Measurements from ENCODE around the gene CROCC2.

CROCC2 gene

DNA sequence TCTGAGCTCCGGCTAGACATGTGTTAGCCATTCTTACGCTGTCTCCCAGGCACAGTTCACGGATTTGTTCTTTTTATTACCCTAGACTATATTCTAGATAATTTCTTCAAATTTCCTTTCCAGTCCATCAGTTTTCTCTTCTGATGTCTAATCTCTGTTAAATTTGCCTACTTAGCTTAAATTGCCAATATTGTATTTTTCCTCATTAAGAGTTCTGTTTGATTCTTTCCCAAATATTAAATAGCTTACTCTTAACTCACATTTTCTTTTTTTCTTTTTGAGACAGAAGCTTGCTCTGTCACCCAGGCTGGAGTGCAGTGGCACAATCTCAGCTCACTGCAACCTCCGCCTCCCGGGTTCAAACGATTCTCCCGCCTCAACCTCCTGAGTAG, 21.2 kb downstream of the CROCC2 start:
- no peaks in the 10 kb centered on the region for H3K36me3 Mint-ChIP-seq (ENCODE audit: low read depth)
- H3K4me1 Mint-ChIP-seq = no peaks in the 10 kb centered on the region
- no peaks in the 10 kb centered on the region for H3K27me3 Mint-ChIP-seq
- no peak for ATAC-seq
- H3K27ac Mint-ChIP-seq = no peak overlapping the region
- H3K9me3 Mint-ChIP-seq = no peaks in the 10 kb centered on the region
- H3K4me3 Mint-ChIP-seq = no peak overlapping the region
- DNase-seq = no peak

DNA sequence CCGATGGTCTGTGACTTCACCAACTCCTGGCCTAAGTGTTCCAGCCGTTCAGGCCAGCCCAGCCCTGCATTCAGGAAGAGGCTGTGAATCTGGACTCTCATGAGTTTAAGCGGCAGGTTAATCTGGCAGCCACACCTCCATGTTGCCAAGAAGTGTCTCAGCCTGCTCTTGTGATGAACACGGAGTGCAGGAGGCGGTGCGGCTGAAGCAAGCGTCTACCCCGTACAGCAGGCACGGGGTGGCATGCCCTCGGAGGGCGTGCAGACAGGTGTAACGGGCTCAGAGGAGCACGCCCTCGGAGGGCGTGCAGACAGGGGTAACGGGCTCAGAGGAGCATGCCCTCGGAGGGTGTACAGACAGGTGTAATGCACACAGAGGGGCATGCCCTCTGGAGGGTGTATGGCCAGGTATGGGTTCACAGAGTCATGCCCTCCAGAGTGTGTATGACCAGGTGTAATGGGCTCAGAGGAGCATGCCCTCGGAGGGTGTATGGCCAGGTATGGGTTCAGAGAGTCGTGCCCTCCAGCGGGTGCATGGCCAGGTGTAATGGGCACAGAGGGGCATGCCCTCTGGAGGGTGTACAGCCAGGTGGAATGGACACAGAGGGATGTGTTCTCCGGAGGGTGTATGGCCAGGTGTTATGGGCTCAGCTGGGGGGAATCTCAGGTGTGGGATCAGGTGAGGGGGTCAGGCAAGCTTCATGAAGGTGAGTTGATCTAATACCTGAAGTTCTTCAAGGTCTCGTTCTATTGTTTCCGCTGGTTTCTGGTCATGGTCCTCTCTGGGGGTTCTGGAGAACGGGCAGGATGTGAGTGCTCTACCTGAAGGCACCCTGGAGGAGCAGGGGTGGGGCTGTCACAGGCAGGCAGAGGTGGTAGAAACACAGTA, 22.6 kb downstream of the CROCC2 start:
- H3K9me3 Mint-ChIP-seq = no peaks in the 10 kb centered on the region
- H3K4me3 Mint-ChIP-seq = no peak overlapping the region
- no peak overlapping the region for H3K27ac Mint-ChIP-seq
- no peaks in the 10 kb centered on the region for H3K4me1 Mint-ChIP-seq
- ATAC-seq (no peak), DNase-seq (no peak)
- no peaks in the 10 kb centered on the region for H3K36me3 Mint-ChIP-seq (ENCODE audit: low read depth)
- no peaks in the 10 kb centered on the region for H3K27me3 Mint-ChIP-seq

DNA sequence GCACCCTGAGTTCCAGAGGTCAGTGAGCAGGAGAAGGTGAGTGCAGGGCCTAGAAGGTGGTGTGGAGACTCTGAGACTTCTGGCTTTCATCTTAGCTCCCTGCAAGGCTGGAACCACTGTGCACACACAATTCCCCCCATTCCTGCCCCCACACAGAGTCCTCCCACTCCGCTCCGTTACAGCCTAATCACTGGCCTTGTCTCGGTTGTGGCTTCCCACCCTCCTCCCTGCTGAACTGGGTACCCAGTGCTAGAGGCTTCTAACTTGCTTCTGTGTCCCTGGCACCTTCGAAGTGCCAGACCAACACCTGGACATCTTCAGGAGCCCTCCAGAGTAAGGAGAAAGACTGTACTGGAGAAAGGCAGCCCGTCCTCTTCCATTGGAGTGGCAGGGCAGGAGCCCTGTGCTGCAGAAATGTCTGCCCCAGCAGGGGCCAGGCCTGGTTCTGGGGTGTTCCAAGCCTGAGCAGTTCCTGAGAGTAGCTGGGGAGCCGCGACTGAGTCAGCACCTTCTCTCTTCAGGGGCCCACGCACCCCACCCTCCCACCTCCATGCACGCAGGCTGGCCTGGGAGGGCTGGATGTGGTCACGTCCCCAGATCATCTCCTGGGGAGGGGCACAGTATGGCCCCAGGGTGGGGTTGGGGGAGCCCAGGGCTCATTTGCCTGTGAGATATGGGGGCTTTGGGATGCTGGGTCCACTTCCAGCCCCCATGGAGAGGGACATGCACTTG, 23.4 kb downstream of the CROCC2 start:
- H3K4me1 Mint-ChIP-seq = no peaks in the 10 kb centered on the region
- H3K36me3 Mint-ChIP-seq (ENCODE audit: low read depth) = no peaks in the 10 kb centered on the region
- no peak for ATAC-seq
- no peak overlapping the region for H3K27ac Mint-ChIP-seq
- no peak for DNase-seq
- H3K9me3 Mint-ChIP-seq = no peaks in the 10 kb centered on the region
- H3K4me3 Mint-ChIP-seq = no peak overlapping the region
- no peaks in the 10 kb centered on the region for H3K27me3 Mint-ChIP-seq

DNA sequence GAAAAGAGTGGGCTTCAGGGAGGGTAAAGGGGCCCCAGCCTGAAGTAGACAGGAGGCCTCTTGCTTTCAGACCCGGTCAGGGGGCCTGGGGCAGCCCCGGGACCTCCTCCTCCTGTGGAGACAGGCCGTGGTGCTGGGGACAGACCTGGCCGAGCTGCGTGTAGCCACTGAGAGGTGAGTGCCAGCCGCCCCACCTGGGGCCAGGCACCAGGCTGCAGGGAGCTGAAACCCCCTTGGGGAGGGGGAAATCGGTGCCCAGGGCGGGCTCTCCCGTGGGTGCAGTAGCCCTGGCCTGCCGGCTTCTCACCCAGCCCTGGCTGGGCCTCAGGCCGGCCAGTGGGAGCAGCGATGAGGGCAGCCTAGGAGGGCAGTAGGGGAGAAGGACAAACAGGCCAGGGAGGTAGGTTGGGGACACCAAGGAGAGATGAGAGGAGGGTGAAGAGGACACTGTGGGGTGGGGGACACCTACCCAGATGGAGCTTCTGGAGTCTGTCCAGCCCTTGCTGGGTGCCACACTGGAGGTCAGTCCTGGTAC, 24.0 kb downstream of the CROCC2 start:
- Mint-ChIP-seq H3K36me3 (ENCODE audit: low read depth) (no peaks in the 10 kb centered on the region), H3K4me1 (no peaks in the 10 kb centered on the region), H3K27ac (no peak overlapping the region), H3K27me3 (no peaks in the 10 kb centered on the region), H3K4me3 (no peak overlapping the region), H3K9me3 (no peaks in the 10 kb centered on the region)
- DNase-seq (peak; percentile 0), ATAC-seq (no peak)

DNA sequence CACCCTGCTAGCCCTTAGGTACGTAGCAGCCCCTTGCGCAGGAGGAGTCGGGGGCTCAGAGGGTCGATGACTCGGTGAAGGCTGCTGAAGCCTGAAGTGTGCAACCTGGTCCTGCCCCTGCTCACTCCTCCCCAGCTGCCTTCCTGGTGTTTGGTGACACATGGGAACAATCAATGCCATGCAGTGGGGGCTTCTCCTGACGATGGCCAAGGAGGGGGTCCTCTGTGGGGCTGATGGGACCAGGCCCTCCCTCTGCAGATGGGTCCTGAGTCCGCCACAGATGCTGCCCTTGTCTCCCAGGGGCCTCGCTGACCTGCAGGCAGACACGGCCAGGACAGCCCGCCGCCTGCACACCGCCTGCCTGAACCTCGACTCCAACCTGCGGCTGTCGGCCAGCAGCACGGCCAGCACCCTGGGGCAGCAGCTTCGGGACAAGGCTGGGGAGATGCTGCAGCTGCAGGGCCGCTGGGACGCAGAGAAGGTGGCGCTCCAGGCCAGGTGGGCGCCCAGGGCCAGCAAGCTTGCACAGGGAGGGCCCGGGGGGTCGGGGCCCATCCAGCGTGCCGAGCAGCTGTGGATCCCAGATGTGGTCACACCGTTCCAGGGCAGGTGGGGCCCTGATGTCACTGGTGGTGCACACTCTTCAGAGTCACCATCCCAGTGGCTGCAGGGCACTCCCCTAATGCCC, 24.6 kb downstream of the CROCC2 start:
- Mint-ChIP-seq H3K27me3 (no peaks in the 10 kb centered on the region), H3K27ac (no peak overlapping the region), H3K4me1 (no peaks in the 10 kb centered on the region), H3K9me3 (no peaks in the 10 kb centered on the region), H3K4me3 (no peak overlapping the region), H3K36me3 (ENCODE audit: low read depth) (no peaks in the 10 kb centered on the region)
- ATAC-seq (no peak), DNase-seq (peak; percentile 0)

DNA sequence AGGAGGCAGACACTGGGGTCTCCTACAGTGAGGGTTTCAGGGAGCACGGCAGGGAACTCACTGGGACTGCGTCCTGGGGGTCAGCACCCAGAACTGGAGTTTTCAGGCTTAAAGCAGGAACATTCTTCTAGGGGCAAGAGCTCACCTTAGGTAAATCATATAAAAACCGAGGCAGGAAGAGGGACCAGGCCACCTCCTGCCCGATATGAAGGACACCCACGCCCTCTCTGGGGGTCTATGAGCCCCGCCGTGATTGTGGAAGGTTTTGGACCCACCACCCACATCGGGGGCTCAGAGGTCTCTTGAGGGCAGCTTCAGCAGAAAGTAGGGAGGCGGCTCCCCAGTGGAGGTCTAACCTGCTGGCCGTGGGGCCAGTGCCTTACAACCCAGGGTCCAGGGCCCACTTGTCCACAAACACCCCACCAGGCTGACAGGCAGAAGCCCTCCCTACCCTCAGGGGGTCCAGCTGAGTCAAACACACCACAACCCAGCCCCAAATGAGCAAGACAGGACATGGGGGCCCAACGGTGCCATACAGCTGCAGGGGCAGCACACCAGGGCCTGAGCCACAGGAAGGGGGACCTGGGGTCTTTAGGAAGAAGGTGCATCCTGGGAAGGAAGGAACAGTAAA, 25.3 kb downstream of the CROCC2 start:
- Mint-ChIP-seq H3K27ac (no peak overlapping the region), H3K9me3 (no peaks in the 10 kb centered on the region), H3K4me3 (no peak overlapping the region), H3K4me1 (no peaks in the 10 kb centered on the region), H3K27me3 (no peaks in the 10 kb centered on the region), H3K36me3 (ENCODE audit: low read depth) (no peaks in the 10 kb centered on the region)
- no peak for ATAC-seq
- DNase-seq = no peak

DNA sequence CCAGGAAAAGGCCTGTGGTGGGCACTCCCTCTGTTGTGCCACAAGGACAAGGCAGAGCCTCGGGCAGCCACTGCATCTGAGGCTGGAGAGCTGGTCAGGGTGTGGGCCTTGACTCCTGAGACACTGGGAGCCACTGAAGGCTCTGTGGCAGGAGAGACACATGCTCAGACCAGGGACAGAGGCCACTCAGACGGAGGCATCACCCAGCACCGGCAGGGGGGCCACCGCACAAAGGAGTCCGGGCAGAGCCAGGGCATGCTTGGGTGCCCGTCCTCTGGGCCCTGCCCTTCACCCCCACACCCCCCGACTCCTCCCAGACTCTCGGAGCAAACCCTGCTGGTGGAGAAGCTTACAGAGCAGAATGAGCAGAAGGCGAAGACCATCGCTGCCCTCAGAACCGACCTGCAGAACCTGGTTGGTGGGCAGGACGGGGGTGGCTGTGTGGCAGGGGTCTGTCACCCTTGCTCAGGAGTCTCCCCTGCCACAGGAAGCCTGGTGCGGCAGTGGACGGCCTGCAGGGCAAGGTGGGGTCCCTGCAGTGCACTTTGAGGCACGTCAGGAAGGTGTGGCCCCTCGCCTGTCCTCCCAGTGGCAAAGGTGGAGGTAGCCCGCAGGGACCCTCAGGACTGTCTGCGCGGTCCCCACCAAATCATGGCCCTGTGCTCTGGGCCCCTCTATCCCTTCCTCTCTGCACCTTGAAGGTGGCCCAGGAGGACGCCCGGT, 26.0 kb downstream of the CROCC2 start:
- Mint-ChIP-seq H3K27ac (no peak overlapping the region), H3K4me3 (no peak overlapping the region), H3K27me3 (no peaks in the 10 kb centered on the region), H3K9me3 (no peaks in the 10 kb centered on the region), H3K36me3 (ENCODE audit: low read depth) (no peaks in the 10 kb centered on the region), H3K4me1 (no peaks in the 10 kb centered on the region)
- DNase-seq (peak; percentile 0), ATAC-seq (no peak)

DNA sequence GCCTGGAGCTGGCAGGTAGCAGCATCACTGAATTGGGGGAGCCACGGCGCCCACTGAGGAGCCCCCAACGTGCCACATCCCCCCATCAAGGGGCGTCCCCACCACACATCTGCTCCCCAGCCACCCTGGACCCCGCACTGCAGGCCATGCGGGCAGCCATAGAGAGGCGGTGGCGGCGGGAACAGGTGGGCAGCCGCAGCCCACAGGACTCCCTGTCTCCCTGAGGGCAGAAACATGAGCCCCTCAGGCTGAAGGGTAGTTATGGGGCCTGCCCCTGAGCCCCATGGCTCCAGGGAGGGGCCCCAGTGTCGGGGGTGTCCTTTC, 26.6 kb downstream of the CROCC2 start:
- no peak overlapping the region for H3K4me3 Mint-ChIP-seq
- DNase-seq (no peak), ATAC-seq (no peak)
- no peaks in the 10 kb centered on the region for H3K9me3 Mint-ChIP-seq
- H3K27me3 Mint-ChIP-seq = no peaks in the 10 kb centered on the region
- no peaks in the 10 kb centered on the region for H3K36me3 Mint-ChIP-seq (ENCODE audit: low read depth)
- H3K4me1 Mint-ChIP-seq = no peaks in the 10 kb centered on the region
- H3K27ac Mint-ChIP-seq = no peak overlapping the region

DNA sequence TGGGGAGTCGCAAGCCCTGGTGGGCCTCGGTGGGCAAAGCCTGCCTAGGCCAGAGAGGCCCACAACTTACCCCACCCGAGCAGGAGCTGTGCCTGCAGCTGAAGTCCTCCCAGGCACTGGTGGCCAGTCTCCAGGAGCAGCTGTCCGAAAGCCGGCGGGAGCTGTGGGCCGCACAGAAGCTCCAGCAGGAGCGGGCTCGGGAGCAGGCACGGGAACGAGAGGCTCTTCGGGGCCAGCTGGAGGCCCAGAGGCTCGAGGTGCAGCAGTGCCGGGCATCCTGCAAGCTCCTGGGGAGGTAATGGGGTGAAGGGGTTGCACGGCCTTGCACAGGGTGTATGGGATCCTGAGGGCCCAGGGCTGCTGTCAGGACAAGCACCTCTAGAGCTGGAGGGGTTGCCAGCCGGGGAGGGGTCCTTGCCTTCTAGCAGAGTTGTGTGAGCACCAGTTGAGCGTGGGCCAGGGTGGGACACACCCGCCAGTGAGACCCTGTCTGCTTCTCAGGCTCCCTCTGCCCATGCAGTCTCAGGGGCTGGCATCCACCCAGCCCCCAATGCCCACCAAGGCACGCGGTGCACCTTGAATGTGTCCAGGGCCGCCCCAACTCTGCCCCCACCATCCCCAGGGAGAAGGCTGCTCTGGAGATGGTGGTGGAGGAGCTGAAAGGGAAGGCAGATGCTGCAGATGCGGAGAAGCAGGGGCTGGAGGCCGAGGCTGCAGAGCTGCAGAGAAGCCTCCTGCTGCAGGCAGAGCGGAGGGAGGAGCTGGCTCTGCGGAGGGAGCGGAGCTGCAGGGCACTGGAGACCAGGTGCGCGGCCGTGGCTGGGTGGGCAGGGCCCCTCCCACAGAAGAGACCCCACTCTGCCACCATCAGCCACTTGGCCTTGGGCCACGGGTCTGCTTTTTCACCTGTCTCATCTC, 27.2 kb downstream of the CROCC2 start:
- Mint-ChIP-seq H3K27ac (no peak overlapping the region), H3K4me1 (no peaks in the 10 kb centered on the region), H3K36me3 (ENCODE audit: low read depth) (no peaks in the 10 kb centered on the region), H3K27me3 (no peaks in the 10 kb centered on the region), H3K4me3 (no peak overlapping the region), H3K9me3 (peaks cover 2% of the 10 kb centered on the region)
- ATAC-seq = no peak
- peak; percentile 0 for DNase-seq

DNA sequence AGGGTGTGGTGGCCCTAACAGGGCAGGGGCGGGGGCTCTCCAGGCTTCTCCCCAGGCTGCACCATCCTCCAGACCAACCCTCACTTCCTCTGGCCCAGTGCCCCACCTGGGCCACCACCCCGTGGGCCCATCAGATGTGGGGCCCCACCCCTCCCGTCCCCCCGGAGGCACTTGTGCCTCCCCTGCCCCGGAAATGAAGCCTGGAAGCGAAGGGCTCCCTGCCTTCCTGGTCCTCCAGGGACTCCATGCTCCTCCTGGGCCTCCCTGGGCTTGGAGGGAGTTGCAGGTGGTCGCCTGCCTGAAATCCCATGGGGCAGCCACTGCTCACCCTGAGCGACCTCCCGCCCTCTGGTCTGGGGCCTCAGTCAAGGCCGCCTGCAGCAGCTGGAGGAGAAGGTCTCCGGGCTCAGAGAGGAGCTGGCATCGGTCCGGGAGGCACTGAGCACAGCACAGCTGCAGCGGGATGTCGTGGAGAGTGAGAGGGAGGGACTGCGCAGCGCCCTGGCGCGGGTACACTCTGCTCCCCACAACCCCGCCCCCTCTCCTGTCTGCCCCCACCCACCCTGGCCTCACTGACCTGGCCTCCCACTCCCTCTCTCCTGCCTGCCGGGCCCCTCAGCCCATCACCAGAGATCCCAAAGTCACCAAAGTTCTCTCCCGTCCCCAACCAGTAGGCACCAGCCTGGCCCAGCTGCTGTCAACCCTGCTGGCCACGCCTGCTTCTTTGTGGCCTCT, 28.0 kb downstream of the CROCC2 start:
- Mint-ChIP-seq H3K36me3 (ENCODE audit: low read depth) (no peaks in the 10 kb centered on the region), H3K27ac (no peak overlapping the region), H3K27me3 (no peaks in the 10 kb centered on the region), H3K4me1 (no peaks in the 10 kb centered on the region), H3K9me3 (peaks cover 5% of the 10 kb centered on the region), H3K4me3 (no peak overlapping the region)
- ATAC-seq (no peak), DNase-seq (no peak)

DNA sequence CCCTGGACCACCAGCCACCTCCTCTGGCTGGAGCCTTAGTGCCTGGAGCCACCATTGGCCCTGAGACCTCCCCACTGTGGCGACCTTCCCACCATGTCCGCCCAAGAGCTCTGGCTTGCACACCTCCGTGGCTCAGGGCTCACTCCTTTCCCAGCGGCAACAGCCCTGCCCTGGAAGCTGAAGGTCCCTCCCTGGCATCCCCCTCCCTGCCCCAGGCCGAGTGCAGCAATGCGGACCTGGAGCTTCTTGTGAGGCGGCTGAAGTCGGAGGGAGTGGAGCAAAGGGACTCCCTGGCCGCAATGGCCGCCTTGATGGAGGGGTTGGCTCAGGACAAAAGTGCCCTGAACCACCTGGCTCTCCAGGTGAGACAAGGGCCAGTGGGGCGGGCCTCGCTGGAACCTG, 28.6 kb downstream of the CROCC2 start:
- no peak overlapping the region for H3K27ac Mint-ChIP-seq
- ATAC-seq (no peak), DNase-seq (no peak)
- no peaks in the 10 kb centered on the region for H3K36me3 Mint-ChIP-seq (ENCODE audit: low read depth)
- no peaks in the 10 kb centered on the region for H3K27me3 Mint-ChIP-seq
- no peak overlapping the region for H3K4me3 Mint-ChIP-seq
- peaks cover 5% of the 10 kb centered on the region for H3K9me3 Mint-ChIP-seq
- no peaks in the 10 kb centered on the region for H3K4me1 Mint-ChIP-seq

DNA sequence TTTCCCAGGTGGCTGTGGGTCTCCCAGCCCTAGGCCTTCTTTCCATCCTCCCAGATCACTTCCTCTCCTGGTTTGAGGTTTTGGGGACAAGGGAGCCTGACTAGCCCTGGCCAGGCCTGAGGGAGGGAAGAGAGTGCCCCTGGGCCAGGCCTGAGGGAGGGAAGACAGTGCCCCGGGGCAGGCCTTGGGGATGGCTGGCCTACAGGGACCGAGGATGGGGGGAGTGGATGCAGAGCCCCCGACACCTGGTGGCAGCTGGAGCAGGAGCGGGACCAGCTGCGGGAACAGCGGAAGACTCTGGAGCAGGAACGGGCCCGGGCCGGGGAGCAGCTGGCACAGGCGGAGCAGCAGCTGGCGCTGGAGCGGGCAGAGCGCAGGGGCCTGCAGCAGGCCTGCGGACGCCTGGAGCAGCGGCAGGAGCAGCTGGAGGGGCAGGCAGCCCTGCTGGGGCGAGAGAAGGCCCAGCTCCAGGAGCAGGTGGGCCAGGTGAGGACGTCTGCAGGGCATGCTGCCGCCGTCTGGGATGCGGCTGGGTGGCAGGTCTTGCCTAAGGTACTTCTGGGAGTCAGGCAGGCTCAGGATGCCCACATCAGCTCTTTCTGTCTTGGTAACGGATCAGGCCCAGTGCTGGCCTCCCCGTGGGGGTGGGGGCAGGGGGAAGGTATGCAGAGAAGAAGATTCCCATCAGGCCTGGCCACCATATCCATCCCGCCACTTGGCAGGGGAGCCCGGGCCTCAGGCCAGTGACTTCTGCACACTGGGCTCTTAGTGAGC, 29.2 kb downstream of the CROCC2 start:
- Mint-ChIP-seq H3K9me3 (peaks cover 5% of the 10 kb centered on the region), H3K4me1 (no peaks in the 10 kb centered on the region), H3K27ac (no peak overlapping the region), H3K4me3 (no peak overlapping the region), H3K27me3 (peaks cover 2% of the 10 kb centered on the region), H3K36me3 (ENCODE audit: low read depth) (no peaks in the 10 kb centered on the region)
- ATAC-seq (no peak), DNase-seq (no peak)
